Calu3 (cell line): ENCODE measurements around the gene FOXS1. TPM values are rescaled to one million over a fixed set of nuclear protein-coding genes. Genes with fewer than 3 reads are reported as not detected.

Experiments used
- BruUV-seq: library from RNA; stranded (reverse); fragments of 400-500 nt; replicated peaks from 2 replicates; lab custom pipeline; 2021; lab: Mats Ljungman, UMichigan
- CTCF ChIA-PET: fragments of 300-600 bp; sonication (Branson Sonifier 250); formaldehyde crosslinking; loops from one replicate; lab custom pipeline; 2022; ENCODE audit warnings: antibody characterized with exemption; lab: Charles Lee
- DNase-seq: peaks from one replicate; pipeline ENCODE4 v3.0.0; 2022
- H3K27ac Mint-ChIP-seq: one replicate; pipeline ENCODE4 v1.8.0; 2022; ENCODE audit warnings: mixed read lengths; ENCODE audit not compliant: unreplicated experiment
- H3K27me3 Mint-ChIP-seq: one replicate; pipeline ENCODE4 v1.8.0; 2022; ENCODE audit warnings: mixed read lengths; ENCODE audit not compliant: unreplicated experiment
- H3K36me3 Mint-ChIP-seq: one replicate; pipeline ENCODE4 v1.8.0; 2022; ENCODE audit warnings: mild to moderate bottlenecking, moderate library complexity, mixed read lengths; ENCODE audit not compliant: insufficient read depth, unreplicated experiment
- H3K4me1 Mint-ChIP-seq: one replicate; pipeline ENCODE4 v1.8.0; 2022; ENCODE audit warnings: mild to moderate bottlenecking, low read depth, mixed read lengths; ENCODE audit not compliant: unreplicated experiment
- H3K4me3 Mint-ChIP-seq: one replicate; pipeline ENCODE4 v1.8.0; 2022; ENCODE audit warnings: mild to moderate bottlenecking, low read depth, moderate library complexity, mixed read lengths; ENCODE audit not compliant: unreplicated experiment
- H3K9me3 Mint-ChIP-seq: one replicate; pipeline ENCODE4 v1.8.0; 2022; ENCODE audit warnings: low read depth, mixed read lengths; ENCODE audit not compliant: unreplicated experiment
- intact Hi-C: fragments of 100-400 bp; cut with micrococcal nuclease; formaldehyde crosslinking; loops from one replicate; pipeline ENCODE4 v1.10.0; 2022; ENCODE audit not compliant: unreplicated experiment
- total RNA-seq: library from RNA; stranded (reverse); gene quantifications from 2 replicates; pipeline ENCODE4 v1.2.3, GENCODE V29; 2022
- TF ChIP-seq, protein P1 (sequence below): fragments of 200-600 bp; IDR thresholded peaks from one replicate; pipeline ENCODE4 v1.8.0; 2022; ENCODE audit warnings: antibody characterized with exemption; ENCODE audit not compliant: unreplicated experiment

The FOXS1 gene
- total RNA-seq, 1 experiment from 2014 or later = not detected

DNA sequence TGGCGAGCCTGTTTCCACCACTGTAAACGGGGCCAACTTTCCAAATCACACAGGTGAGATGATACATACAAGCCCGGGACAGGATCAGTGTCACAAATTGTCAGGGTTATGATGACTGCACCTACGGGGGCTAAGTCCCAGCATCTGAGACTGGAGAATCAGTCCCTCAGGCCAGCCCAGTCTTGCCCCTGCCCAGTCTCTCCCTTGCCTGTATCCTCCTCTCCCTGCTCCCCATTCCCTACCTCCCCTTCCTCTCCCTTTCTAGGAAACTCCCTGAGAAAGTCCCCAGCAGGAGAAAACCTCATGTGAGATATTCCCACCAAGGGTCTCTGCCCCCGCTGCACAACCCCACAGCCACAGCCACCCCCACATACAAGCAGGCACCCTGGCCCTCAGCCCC is 1.5 kb downstream of the FOXS1 start:
- CTCF ChIA-PET = interaction anchor here (0.9 kb wide), 1 partner anchor 10 kb away, joined by 3 read pairs; no protein-coding TSS in a partner anchor

DNA sequence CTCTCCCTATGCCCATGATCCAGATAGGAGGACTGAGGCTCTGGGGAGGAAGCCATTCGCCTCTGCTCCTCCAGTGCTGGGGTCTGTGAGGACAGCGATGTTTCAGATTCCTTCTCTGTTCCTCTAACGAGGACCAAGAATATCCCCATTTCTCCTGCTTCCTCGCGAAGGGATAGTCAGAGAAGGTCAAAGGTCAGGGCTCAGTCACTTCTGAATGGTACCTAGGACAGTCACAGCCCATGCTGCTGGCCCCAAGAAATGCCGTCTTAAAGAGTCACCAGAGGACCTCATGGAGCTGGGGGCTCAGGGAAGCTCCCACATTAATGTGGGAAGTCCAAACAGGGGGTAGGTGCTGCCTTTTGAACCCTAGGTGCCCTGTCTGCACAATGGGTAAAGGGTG is 2.1 kb downstream of the FOXS1 start:
- Mint-ChIP-seq H3K4me3 (no peak overlapping the region), H3K4me1 (peaks cover 17% of the 10 kb centered on the region), H3K9me3 (no peaks in the 10 kb centered on the region), H3K27me3 (peaks cover 8% of the 10 kb centered on the region), H3K27ac (no peak overlapping the region), H3K36me3 (no peaks in the 10 kb centered on the region)
- TF ChIP-seq, protein P1, sequence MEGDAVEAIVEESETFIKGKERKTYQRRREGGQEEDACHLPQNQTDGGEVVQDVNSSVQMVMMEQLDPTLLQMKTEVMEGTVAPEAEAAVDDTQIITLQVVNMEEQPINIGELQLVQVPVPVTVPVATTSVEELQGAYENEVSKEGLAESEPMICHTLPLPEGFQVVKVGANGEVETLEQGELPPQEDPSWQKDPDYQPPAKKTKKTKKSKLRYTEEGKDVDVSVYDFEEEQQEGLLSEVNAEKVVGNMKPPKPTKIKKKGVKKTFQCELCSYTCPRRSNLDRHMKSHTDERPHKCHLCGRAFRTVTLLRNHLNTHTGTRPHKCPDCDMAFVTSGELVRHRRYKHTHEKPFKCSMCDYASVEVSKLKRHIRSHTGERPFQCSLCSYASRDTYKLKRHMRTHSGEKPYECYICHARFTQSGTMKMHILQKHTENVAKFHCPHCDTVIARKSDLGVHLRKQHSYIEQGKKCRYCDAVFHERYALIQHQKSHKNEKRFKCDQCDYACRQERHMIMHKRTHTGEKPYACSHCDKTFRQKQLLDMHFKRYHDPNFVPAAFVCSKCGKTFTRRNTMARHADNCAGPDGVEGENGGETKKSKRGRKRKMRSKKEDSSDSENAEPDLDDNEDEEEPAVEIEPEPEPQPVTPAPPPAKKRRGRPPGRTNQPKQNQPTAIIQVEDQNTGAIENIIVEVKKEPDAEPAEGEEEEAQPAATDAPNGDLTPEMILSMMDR = no peak
- DNase-seq = no peak
- BruUV-seq = no TSS peak
- CTCF ChIA-PET = interaction anchor here (0.9 to 1.2 kb wide), 2 partner anchors 9 to 22 kb away, joined by 3 to 4 read pairs; no protein-coding TSS in a partner anchor
- intact Hi-C loops = no loop called here

More for the DNA sequence above, 1.5 kb downstream of the FOXS1 start:
- peaks cover 17% of the 10 kb centered on the region for H3K4me1 Mint-ChIP-seq
- intact Hi-C loops = no loop called here
- BruUV-seq = no TSS peak
- TF ChIP-seq, protein P1 = no peak
- no peak overlapping the region for H3K27ac Mint-ChIP-seq
- H3K4me3 Mint-ChIP-seq = no peak overlapping the region
- no peaks in the 10 kb centered on the region for H3K9me3 Mint-ChIP-seq
- H3K27me3 Mint-ChIP-seq = peaks cover 14% of the 10 kb centered on the region
- no peaks in the 10 kb centered on the region for H3K36me3 Mint-ChIP-seq
- no peak for DNase-seq

DNA sequence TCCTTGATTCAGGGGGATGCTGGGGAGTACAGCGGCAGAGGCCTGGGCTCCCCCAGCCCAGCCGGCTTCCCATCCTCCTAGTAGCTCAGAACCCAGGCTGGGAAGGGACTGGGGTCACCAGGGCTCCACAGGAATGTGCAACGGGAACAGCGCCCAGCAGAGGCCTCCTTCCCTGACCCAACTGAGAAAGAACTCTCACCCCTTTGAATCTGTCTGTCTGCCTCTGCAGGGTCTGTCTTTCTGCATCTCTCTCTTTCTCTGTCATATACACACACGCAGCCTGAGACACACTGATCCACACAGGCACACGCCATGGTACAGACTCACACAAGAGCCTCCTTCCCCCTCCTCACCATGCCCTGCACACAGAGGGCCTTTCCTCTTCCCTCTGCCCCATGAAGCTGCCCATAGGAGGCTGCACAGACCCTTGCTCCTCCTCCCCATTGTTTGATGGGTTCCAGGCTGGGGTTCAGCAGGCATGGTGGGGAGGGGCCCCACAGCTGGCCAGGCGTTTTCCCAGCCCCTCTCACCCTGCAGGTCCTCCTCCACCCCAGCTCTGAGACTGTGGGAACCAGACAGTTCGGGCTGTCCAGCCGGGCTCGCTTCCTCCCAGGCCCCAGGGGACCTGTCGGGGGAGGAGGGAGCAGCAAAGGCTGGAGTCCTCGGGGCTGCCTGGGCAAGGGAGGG is 2.8 kb downstream of the FOXS1 start:
- H3K4me3 Mint-ChIP-seq = peak overlapping the region; percentile 6
- no peaks in the 10 kb centered on the region for H3K36me3 Mint-ChIP-seq
- intact Hi-C loops = no loop called here
- BruUV-seq = no TSS peak
- TF ChIP-seq, protein P1 = no peak
- H3K27me3 Mint-ChIP-seq = peaks cover 2% of the 10 kb centered on the region
- CTCF ChIA-PET = interaction anchor here (0.5 to 1.3 kb wide), 4 partner anchors 19 to 102 kb away, joined by 3 to 5 read pairs (median 4); no protein-coding TSS in a partner anchor
- DNase-seq = no peak
- no peaks in the 10 kb centered on the region for H3K9me3 Mint-ChIP-seq
- no peak overlapping the region for H3K27ac Mint-ChIP-seq
- H3K4me1 Mint-ChIP-seq = peaks cover 17% of the 10 kb centered on the region

DNA sequence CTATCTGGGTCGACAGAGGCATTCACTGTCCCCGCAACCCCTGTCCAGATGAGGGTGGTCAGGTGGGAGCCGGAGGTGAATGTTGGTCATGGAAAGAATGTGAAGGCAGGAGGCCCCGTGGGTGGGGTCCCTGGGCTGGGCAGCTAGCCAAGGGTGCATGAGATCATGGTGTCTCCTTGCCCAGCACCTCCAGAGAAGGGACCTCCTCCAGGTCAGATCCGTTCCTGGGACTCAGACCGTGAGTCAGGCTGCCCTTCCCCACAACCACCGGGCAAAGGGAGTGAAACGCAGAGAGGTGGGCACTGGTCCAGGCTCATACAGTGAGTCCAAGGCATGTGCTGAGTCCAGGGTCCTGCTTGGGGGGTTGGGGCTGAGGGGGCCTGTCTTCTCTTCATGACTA is 3.5 kb downstream of the FOXS1 start:
- Mint-ChIP-seq H3K4me1 (peaks cover 17% of the 10 kb centered on the region), H3K9me3 (no peaks in the 10 kb centered on the region), H3K27me3 (no peaks in the 10 kb centered on the region), H3K4me3 (peak overlapping the region; percentile 6), H3K27ac (peak overlapping the region; percentile 18), H3K36me3 (no peaks in the 10 kb centered on the region)
- BruUV-seq = no TSS peak
- DNase-seq = peak; percentile 77
- intact Hi-C loops = no loop called here
- TF ChIP-seq, protein P1 = no peak
- CTCF ChIA-PET = interaction anchor here (0.6 to 1.3 kb wide), 4 partner anchors 21 to 111 kb away, joined by 3 to 4 read pairs (median 4); no protein-coding TSS in a partner anchor
